Right hindlimb (tissue), 1 donor: Measurements from ENCODE around the gene POLRMT.
"Not testable (repeated sequence)": the region's sequence is repeated elsewhere in the genome, so short reads cannot be mapped to it uniquely, and the experiment has no call there.

Experiments
- DNase-seq: peaks from one replicate; pipeline ENCODE4 v3.0.0-alpha.2; 2018

Gene POLRMT

DNA sequence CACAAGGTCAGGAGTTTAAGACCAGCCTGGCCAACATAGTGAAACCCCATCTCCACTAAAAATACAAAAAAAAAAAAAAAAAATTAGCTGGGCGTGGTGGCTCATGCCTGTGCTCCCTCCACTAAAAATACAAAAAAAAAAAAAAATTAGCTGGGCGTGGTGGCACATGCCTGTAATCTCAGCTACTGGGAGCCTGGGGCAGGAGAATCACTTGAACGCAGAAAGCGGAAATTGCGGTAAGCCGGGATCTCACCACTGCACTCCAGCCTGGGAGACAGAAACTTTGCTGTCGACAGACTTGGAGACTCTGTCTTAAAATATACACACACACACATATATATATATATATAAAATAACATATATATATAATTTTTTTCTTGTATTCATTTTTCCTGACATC lies 6.8 kb downstream of the POLRMT start:
- not testable (repeated sequence) for DNase-seq

DNA sequence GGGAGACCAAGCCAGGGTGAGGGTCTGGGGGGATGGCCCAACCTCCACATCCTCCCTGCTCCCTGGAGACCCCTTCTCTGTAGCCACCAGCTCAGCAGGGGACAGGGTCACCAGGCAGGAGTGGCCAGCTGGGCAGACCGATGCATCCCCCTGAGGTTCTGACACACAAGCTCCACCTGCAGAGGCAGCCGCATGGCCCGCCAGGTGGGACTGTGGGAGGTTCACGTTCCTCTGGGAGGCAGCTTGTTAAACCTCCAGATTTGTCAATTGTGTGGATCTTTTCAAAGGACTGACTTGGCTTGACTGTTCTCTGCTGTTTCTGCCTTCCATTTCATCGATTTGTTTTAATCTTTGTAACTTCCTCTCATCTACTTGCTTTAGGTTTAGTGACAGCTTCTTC lies 8.1 kb downstream of the POLRMT start:
- DNase-seq, result no peak

DNA sequence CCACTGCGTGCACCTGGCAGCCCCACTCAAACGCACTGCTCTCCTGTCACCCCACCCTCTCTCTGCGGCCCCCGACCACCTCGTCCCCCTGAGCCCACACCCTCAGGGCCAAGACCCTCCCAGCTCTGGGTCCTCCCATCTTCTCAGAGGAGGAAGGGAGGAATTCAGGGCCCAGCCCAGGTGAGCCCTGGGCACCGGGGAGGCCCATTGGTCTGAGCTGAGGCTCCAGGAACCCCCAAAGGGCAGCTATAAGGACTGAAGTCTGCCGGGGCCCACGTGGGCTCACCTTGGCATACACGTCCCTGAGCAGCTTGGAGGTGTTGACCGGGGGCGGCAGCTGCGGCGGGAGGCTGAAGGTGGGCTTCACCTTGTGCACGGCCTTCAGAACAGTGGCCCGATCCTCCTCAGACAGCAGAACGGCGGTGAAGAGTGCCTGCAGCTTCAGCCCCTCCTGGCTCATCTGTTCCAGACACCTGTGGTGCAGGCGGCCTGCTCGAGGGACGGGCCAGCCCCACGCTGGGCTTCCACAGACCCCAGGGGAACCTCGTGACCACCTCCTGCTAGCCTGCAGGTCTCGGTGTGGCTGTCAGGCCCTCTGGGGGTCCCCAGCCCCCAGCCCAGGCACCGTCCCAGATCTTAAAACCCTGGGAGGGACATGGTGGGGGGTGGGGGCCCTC lies 8.8 kb downstream of the POLRMT start:
- DNase-seq, result no peak

DNA sequence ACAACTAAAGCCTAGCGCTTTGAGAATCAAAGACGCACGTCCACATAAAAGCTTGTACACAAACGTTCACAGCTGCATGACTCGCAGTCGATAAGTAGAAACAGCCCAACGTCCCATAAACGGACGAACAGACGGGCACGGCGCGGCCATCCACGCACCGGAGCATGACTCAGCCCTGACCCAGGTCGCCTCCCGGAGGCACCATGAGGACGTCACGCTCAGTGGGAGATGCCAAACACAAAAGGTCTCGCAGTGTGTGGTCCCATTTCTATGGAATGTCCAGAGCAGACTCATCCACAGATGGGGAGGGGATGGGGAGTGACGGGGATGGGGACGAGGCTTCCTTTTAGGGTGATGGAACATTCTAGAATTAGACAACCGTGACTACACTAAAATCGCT lies 9.4 kb downstream of the POLRMT start:
- no peak for DNase-seq

DNA sequence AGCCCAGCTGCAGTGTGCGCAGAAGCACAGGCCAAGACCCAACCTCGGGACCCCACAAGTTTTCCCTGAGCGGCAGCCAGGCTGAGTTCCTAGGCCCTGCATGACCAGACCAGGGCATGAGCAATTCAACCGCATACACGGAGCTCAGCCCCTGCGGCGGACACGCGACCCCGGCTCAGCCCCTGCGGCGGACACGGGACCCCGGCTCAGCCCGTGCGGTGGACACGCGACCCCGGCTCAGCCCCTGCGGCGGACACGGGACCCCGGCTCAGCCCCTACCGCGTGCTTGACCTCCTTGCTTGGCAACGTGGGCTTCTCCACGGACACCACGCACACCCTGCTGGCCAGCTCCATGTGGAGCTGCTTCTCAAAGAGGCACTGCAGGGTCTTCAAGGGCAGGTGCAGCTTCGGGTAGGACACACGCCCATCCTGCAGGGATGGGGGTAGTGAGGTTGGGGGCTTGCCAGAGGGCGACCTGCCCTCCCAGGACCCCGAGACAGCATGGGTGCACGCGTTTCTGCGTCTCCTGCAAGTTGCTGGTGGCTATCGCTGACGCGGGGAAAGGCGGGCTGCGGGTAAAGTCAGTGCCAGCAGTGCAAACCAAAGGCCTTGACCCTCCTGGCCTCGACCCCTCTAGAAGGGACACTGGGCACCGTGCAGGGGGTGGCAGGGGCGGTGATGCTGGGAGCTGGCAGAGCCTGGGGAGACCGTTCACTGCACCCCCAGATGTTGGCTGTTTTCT lies 10.0 kb downstream of the POLRMT start:
- DNase-seq, result peak; percentile 8

DNA sequence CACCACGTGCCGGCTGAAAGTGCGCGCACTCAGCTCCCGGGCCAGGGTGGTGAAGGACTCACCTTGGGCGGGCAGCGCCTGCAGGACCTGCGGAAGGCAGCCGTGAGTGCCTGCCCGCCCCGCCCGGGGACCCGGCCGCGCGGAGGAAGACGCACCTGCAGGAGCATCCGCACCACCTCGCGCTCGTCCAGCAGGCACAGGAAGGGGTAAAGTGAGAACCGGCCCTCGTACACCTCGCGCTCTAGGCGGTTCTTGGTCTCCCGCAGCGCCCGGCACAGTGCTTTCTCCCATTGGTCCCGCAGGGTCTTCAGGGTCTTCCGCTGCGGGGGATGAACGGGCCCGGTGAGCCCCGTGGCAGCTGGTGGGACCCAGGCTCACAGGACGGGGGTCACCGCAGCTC lies 10.7 kb downstream of the POLRMT start:
- DNase-seq, result no peak

DNA sequence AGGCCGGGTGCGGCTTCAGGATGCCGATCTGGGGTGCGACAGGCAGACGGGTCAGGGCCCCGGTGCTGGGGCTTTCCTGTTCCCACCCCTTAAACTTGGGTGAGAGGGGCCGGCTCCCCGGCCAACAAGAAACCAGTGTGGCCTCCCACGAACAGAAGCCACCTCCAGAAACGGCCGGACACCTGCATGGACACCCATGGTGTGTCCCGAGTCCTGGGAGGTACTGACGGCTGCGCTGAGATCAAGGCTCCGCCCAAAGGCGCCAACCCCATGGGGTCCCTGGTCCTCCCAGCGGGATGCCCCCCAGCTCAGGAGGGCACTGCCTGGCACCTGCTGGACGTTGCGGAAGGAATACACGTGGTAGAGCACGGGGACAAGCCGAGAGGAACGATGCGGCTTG lies 11.5 kb downstream of the POLRMT start:
- DNase-seq, result peak; percentile 14

DNA sequence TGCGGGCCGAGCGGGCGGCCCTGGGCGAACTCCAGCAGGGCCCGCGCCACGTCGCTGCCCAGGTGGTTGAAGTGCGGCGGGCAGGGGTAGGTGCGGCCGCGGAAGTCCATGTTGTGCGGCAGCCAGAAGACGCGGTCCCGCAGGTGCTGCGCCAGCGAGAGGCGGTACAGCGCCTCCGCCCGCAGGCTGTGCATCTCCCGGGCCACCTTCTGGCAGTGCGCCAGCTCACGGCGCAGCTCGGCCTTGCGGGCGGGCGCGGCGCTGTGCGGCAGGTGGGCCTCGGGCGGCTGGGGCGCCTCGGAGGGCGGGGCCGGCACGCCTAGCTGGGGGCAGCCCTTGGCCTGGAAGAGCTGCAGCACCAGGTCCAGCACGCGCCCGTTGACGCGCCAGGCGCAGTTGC lies 12.1 kb downstream of the POLRMT start:
- DNase-seq, result peak; percentile 11

DNA sequence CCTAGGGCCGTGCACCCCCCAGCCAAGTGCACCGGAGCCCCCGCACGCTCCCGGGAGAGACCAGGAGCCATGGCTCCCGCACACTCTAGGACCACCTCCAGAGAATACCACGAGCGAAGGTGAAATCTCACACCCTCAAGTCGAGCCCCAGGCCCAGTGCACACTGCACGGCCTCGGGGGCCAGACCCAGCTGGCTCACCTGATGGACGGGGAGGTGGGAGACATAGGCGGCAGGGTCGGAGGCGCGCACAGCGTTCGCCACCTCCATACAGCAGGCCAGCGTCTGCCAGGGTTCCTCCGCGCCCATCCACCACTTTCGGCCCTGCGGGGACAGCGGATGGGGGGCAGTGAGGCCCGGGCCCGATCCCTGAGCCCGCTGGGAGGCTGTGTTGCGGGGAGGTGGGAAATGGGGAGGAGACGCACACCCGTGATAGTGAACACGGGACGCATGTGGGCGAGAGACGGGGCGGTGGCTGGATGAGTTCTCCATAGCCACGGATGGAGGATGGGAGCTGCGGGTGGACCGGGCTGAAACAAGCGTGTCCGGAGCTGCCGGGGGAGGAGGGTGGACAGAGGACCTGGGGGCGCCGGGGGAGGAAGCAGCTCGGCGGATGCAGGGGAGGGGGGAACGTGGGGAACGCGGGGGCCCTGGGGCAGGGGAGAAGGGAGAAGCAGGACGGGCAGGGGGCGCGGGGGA lies 13.0 kb downstream of the POLRMT start:
- no peak for DNase-seq

DNA sequence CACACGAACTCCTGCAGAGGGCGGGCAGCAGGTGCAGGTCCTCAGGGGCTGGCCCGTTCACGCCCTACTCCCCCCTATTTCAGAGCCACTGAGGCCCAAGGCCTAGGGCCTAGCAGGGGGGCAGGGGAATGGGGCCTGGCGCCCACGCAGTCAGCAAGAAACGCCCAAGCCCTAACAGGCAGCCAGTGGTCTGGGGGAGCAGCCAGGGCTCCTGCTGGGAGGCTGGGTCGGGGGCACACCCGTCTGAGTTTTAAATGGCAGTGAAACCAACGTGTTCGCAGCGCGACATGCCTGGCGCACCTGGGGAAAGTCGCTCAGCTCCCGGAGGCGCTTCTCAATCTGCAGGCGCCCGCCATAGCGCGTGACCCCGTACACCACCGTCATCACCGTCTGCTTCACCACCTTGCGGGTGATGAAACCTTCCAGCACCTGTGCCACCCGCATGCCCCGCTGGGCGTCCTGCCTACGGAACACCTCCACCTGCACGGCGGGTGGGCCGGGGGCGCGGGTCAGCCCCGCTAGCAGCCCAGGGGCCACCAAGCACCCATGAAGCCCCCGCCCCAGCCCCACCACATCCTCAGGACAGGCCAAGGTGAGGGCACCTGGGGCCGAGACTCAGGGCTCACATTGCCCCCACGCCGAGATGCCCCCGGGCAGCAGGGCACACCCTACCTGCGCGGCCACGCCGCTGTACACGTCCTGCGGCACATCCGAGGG lies 13.9 kb downstream of the POLRMT start:
- no peak for DNase-seq

DNA sequence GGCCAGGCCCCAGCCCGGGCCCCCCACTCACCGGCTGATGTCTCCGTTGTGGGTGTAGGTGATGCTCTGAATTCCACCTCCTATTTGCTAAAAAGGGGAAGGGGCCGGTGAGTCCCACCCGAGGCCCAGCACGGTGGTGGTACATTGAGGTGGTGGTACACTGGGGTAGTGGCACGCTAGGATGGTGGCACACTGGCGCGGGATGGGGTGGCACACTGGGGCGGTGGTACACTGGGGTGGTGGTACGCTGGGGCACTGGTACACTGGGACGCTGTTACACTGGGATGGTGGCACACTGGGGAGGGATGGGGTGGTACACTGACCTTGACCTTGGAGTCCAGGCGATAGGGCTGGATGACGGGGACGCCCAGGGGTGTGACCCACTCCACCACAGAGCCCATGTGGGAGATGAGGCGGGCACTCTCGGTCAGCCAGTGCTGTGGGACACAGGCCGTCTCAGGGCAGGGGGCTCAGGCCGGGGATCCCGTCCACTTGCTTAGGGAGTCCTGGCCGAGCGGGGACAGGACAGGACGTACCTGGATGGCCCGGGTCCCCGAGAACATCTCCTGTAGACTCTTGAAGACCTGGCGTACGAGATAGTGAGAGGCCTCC lies 14.6 kb downstream of the POLRMT start:
- DNase-seq, result peak; percentile 11

DNA sequence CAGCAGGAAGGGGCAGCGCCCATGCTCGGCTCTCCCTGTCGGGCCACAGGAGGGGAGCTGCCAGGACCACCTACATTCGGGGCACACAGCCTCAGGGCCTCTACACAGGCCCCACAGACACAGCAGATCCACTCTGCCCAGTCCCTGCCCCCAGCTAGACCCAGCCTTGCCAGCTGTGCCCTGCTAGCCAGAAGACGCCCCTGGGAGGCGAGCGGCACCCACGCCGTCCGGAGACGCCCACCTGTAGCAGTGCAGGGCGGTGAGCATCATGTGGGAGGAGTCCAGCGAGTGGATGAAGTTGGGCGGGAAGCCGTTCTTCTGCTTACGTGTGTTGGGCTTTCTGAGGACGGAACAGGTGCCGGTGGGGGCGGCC lies 15.1 kb downstream of the POLRMT start:
- no peak for DNase-seq

DNA sequence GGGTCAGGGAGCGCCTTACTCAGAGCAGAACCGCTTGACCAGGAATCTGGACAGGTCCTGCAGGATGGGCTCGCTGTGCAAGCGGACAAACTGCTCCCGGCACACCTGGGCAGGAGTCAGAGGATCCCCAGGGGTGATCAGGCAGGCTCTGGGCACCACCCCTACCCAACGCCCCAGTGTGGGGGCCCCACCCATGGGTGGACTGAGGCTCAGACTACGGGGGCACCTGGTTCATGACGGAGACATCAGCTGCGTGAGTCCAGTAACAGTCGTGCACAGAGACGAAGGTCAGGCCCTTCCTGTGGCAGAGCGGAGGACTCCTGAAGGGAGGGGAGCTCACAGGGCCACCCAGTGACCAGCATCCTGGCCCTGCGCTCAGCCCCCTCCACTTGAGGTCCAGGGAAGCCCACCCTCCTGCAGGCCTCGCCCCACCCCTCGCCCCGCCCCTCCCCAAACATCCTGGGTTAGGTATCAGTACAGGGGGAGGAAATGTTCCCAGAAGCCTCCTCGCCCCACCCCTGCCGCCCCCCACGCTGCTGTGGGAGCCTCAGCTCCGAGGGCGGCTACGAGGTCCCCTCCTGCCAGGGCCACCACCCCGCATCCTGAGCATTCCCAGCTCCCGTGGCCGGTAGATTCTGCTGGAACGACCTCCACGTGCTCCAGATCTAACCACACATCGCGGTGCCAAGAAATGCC lies 15.6 kb downstream of the POLRMT start:
- DNase-seq, result no peak

DNA sequence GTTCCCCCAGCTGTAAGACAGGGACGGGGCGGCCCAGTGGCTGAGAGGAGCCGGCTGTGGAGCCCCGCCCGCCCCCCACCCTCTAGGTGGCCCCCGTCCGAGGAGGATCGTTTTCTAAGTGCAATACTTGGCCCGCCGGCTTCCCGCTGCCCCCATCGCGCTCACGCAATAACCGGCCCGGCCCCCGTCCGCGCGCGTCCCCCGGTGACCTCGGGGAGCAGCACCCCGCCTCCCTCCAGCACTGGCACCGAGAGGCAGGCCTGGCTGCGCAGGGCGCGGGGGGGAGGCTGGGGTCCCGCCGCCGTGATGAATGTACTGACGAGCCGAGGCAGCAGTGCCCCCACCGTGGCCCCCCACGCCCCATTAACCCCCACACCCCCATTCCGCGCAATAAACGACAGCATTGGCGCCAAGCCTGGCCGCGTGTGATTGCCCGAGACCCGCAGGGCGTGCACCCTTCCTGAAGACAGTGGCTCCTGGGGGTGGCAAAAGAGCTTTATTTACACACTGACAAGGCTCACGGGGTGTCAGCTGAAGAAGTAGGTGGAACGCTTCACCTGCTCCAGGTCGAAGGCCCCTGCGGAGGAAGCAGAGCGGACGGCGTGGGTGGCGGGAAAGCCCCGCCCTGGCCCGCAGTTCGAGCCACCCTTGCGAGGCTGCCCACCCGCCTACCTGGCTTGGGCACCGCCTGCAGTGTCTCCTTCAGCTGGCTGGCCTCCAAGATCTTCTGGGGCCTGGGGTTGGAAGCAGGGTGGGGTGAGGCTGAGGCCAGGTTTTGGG lies 16.4 kb downstream of the POLRMT start:
- no peak for DNase-seq

DNA sequence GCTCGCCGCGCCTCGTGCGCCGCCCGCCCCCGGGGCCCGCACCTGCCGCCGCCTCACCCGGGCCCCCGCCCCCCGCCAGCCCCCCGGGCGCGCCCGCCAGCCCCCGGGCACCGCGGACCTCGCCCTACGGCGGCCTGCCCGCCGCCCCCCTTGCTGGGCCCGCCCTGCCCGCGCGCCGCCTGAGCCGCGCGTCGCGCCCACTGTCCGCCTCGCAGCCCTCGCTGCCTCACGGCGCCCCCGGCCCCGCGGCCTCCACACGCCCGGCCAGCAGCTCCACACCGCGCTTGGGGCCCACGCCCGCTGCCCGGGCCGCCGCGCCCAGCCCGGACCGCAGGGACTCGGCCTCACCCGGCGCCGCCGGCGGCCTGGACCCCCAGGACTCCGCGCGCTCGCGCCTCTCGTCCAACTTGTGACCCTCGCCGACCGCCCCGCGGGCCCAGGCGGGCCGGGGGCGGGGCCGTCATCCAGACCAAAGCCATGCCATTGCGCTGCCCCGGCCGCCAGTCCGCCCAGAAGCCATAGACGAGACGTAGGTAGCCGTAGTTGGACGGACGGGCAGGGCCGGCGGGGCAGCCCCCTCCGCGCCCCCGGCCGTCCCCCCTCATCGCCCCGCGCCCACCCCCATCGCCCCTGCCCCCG lies 17.2 kb downstream of the POLRMT start:
- no peak for DNase-seq

DNA sequence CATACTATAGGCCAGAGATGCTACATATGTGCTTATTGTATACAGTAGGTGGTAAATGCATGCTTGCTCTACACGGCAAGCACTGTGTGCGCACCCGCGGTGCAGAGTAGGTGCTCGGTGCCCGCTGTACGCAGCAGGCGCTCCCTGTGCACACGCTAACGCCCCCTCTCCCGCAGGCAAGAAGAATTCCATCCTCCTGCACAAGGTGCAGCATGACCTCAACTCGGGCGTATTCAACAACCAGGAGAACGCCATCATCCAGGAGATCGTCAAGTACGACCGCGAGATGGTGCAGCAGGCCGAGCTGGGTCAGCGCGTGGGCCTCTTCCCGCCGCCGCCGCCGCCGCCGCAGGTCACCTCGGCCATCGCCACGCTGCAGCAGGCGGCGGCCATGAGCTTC lies 17.7 kb downstream of the POLRMT start:
- no peak for DNase-seq

DNA sequence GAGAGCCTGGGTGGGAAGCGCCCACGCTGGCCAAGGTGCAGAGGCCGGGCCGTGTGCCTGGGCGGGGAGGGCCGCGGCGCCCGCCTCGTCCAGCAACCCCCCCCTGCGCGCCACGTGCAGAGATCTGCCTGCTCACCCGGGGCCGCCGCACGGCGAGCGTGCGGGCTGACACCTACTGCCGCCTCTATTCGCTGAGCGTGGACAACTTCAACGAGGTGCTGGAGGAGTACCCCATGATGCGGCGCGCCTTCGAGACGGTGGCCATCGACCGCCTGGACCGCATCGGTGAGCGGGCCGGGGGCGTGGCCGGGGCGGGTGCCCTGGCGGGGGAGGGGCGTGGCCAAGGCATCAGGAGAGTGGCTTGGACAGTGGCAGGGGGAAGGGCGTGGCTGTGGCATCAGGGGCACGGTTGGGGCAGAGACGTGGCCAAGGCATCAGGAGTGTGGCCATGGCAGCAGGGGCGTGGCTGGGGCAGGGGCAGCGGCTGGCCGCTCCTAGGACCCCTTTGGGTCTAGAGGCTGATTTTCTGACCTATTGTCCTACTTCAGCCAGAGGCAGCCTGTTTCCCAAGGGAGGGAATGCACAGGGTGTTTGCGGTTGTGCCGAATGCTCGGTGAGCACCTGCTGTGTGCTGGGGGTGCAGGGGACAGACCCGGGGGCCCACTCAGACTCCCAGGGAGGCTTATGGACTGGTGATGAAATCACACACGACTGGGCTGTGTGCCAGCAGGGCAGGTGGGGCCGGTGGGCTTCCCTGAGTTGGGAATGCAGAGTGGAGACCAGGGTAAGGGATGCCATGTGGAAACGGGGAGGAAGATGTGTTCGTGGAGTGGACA lies 19.4 kb downstream of the POLRMT start:
- DNase-seq, result no peak

DNA sequence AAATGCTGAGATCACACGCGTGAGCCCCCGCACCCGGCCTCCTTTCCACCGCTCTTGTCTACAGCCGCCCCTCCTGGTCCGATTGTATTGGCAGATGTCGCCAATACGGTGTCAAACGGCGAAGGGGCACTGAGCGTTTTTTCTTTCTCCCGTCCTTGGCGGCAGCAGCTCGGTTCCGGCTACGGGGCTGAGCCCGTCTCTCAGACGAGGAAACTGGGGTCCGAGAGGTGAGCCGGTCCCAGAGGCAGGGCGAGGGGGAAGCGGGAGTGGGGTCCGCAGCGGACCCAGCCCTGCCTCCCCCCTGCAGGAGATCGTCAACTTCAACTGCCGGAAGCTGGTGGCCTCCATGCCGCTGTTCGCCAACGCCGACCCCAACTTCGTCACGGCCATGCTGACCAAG lies 20.4 kb downstream of the POLRMT start:
- DNase-seq, result no peak

DNA sequence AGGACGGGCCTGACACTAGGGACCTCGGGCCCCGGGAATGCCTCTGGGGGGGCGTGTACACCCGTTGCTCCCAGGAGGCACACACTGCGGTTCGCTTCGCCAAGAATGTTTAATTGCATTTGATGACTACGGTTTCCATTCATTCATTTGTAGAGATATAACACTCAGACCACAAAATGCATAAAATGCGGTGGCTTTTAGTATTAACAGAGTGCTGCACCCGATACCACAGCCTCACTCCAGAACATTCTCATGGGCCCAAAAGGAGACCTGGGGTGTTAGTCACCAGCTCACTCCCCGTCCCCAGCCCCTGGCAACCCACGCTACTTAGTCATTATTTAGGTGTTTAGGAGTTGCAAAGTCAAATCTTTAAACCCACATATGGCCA lies 21.9 kb downstream of the POLRMT start:
- no peak for DNase-seq

DNA sequence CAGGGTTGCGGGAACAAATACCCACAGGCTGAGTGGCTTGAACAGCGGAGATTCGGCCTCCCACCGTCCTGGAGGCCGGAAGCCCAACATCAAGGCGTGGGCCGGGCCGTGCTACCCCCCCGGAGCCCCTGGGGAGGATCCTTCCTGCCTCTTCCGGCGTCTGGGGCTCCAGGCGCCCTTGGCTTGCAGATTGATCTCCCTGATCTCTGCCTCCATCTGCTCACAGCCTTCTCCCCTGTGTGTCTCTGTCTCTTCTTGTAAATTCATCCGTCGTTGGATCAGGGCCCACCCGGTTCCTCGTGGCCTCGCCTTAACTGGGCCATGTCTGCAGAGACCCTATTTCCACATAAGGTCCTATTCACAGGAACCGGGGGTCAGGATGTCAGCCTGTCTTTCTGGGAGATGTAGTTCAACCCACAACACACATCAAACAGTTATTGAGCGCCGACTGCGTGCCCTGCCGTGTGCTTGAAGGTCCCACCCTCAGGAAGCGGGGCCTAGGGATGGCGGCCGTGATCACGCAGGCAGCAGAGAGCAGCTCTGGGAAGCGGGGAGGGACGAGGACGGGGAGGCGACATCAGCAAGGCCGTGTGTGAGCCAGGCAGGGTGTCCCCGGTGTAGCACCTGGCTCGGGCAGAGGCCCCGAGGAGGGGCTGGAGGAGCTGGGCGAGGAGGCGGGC lies 22.4 kb downstream of the POLRMT start:
- peak; percentile 66 for DNase-seq
